ENCODE measurements around the gene PIP5K1C. TPM values are rescaled to one million over a fixed set of nuclear protein-coding genes. Genes with fewer than 3 reads are reported as not detected.

Gene PIP5K1C
- total and polyA plus RNA-seq, 7 experiments from 2014 or later: 6.8 to 32.4 (median 21.8) TPM

GRCh38 chr19:3623716-3624115 lies 76.6 kb downstream of the PIP5K1C start:
- Mint-ChIP-seq H3K36me3 (peaks cover 0 to 5% (median 0%) of the 10 kb centered on the region in 5 donors), H3K27me3 (no peaks in the 10 kb centered on the region), H3K4me3 (no peak overlapping the region), H3K27ac (no peak overlapping the region), H3K9me3 (peaks cover 0 to 3% (median 0%) of the 10 kb centered on the region in 11 donors), H3K4me1 (peaks cover 23 to 43% (median 28%) of the 10 kb centered on the region in 7 donors)
- ChIA-PET CTCF (no interaction called here), POLR2A (no interaction called here)
- H3K27me3 ChIP-seq (ENCODE audit: control insufficient read depth in 2 of 2, insufficient read depth in 2 of 2, low read length in 2 of 2): no peaks in the 10 kb centered on the region
- peaks cover 8 to 16% of the 10 kb centered on the region in 2 donors for H3K4me1 ChIP-seq (ENCODE audit: control insufficient read depth in 2 of 2, insufficient read depth in 2 of 2, low read length in 2 of 2)
- H3K36me3 ChIP-seq (ENCODE audit: control insufficient read depth in 2 of 3, insufficient read depth in 3 of 3, low read length in 3 of 3): peaks cover 0 to 61% (median 0%) of the 10 kb centered on the region in 3 experiments
- no peak for DNase-seq
- intact Hi-C loops (cut with micrococcal nuclease): no loop called here
- H3K27ac ChIP-seq (ENCODE audit: low read depth, low read length): no peak overlapping the region
- no peak for ATAC-seq
- H3K9me3 ChIP-seq (ENCODE audit: control insufficient read depth in 2 of 3, low read length in 3 of 3): no peaks in the 10 kb centered on the region
- no peak overlapping the region for H3K4me3 ChIP-seq (ENCODE audit: low read length)

- Histone ChIP-seq H3K36me3 (ENCODE audit: control insufficient read depth in 2 of 3, insufficient read depth in 3 of 3, low read length in 3 of 3) (peaks cover 0 to 61% (median 0%) of the 10 kb centered on the region in 3 experiments), H3K4me3 (ENCODE audit: low read length) (no peak overlapping the region), H3K27me3 (ENCODE audit: control insufficient read depth in 2 of 2, insufficient read depth in 2 of 2, low read length in 2 of 2) (no peaks in the 10 kb centered on the region), H3K4me1 (ENCODE audit: control insufficient read depth in 2 of 2, insufficient read depth in 2 of 2, low read length in 2 of 2) (peaks cover 13 to 21% of the 10 kb centered on the region in 2 donors), H3K9me3 (ENCODE audit: control insufficient read depth in 2 of 3, low read length in 3 of 3) (no peaks in the 10 kb centered on the region), H3K27ac (ENCODE audit: low read depth, low read length) (no peak overlapping the region)
- ChIA-PET CTCF (interaction anchor here (1.0 kb wide), 1 partner anchor 143 kb away, joined by 3 read pairs; no protein-coding TSS in a partner anchor), POLR2A (no interaction called here)
- peaks cover 22 to 52% (median 34%) of the 10 kb centered on the region in 7 donors for H3K4me1 Mint-ChIP-seq
- no peaks in the 10 kb centered on the region for H3K27me3 Mint-ChIP-seq
- H3K4me3 Mint-ChIP-seq: peak overlapping the region in 3 of 10 donors; percentile 22 to 53 (median 39)
- ATAC-seq (no peak), DNase-seq (no peak)
- H3K36me3 Mint-ChIP-seq: peaks cover 0 to 5% (median 0%) of the 10 kb centered on the region in 5 donors
- peaks cover 0 to 3% (median 0%) of the 10 kb centered on the region in 11 donors for H3K9me3 Mint-ChIP-seq
- intact Hi-C loops (cut with micrococcal nuclease): no loop called here
- H3K27ac Mint-ChIP-seq: no peak overlapping the region
Measured at GRCh38 chr19:3622224-3622623, 78.0 kb downstream of the PIP5K1C start.

GRCh38 chr19:3621689-3622088 lies 78.6 kb downstream of the PIP5K1C start:
- Histone ChIP-seq H3K4me3 (ENCODE audit: low read length) (no peak overlapping the region), H3K36me3 (ENCODE audit: control insufficient read depth in 2 of 3, insufficient read depth in 3 of 3, low read length in 3 of 3) (peaks cover 0 to 61% (median 0%) of the 10 kb centered on the region in 3 experiments), H3K4me1 (ENCODE audit: control insufficient read depth in 2 of 2, insufficient read depth in 2 of 2, low read length in 2 of 2) (peaks cover 12 to 22% of the 10 kb centered on the region in 2 donors), H3K27ac (ENCODE audit: low read depth, low read length) (no peak overlapping the region), H3K27me3 (ENCODE audit: control insufficient read depth in 2 of 2, insufficient read depth in 2 of 2, low read length in 2 of 2) (no peaks in the 10 kb centered on the region), H3K9me3 (ENCODE audit: control insufficient read depth in 2 of 3, low read length in 3 of 3) (no peaks in the 10 kb centered on the region)
- Mint-ChIP-seq H3K27me3 (no peaks in the 10 kb centered on the region), H3K4me1 (peaks cover 17 to 49% (median 37%) of the 10 kb centered on the region in 7 donors), H3K36me3 (peaks cover 0 to 5% (median 0%) of the 10 kb centered on the region in 5 donors), H3K9me3 (peaks cover 0 to under 1% (median 0%) of the 10 kb centered on the region in 11 donors), H3K27ac (no peak overlapping the region), H3K4me3 (peak overlapping the region in 1 of 10 donors; percentile 53)
- intact Hi-C loops (cut with micrococcal nuclease): no loop called here
- no peak for ATAC-seq
- no peak for DNase-seq
- ChIA-PET CTCF (interaction anchor here (1.0 kb wide), 1 partner anchor 142 kb away, joined by 3 read pairs; no protein-coding TSS in a partner anchor), POLR2A (no interaction called here)

- Histone ChIP-seq H3K4me1 (ENCODE audit: control insufficient read depth in 2 of 2, insufficient read depth in 2 of 2, low read length in 2 of 2) (peaks cover 10 to 20% of the 10 kb centered on the region in 2 donors), H3K4me3 (ENCODE audit: low read length) (no peak overlapping the region), H3K27me3 (ENCODE audit: control insufficient read depth in 2 of 2, insufficient read depth in 2 of 2, low read length in 2 of 2) (no peaks in the 10 kb centered on the region), H3K36me3 (ENCODE audit: control insufficient read depth in 2 of 3, insufficient read depth in 3 of 3, low read length in 3 of 3) (peaks cover 0 to 58% (median 0%) of the 10 kb centered on the region in 3 experiments), H3K9me3 (ENCODE audit: control insufficient read depth in 2 of 3, low read length in 3 of 3) (no peaks in the 10 kb centered on the region), H3K27ac (ENCODE audit: low read depth, low read length) (no peak overlapping the region)
- Mint-ChIP-seq H3K4me3 (no peak overlapping the region), H3K27ac (no peak overlapping the region), H3K36me3 (peaks cover 0 to 5% (median 0%) of the 10 kb centered on the region in 5 donors), H3K27me3 (no peaks in the 10 kb centered on the region), H3K4me1 (peaks cover 10 to 42% (median 32%) of the 10 kb centered on the region in 7 donors), H3K9me3 (no peaks in the 10 kb centered on the region)
- intact Hi-C loops (cut with micrococcal nuclease): no loop called here
- ChIA-PET POLR2A (interaction anchor here (1.2 kb wide), 1 partner anchor 12 kb away, joined by 4 read pairs; no protein-coding TSS in a partner anchor), CTCF (interaction anchor here (0.5 to 1.4 kb wide), 2 partner anchors 35 to 336 kb away, joined by 4 to 6 read pairs; partner anchors contain the start of gene GIPC3)
- ATAC-seq (no peak), DNase-seq (no peak)
Measured at GRCh38 chr19:3620817-3621547, 79.3 kb downstream of the PIP5K1C start.

- Histone ChIP-seq H3K27me3 (ENCODE audit: control insufficient read depth in 2 of 2, insufficient read depth in 2 of 2, low read length in 2 of 2) (no peaks in the 10 kb centered on the region), H3K9me3 (ENCODE audit: control insufficient read depth in 2 of 3, low read length in 3 of 3) (no peaks in the 10 kb centered on the region), H3K4me1 (ENCODE audit: control insufficient read depth in 2 of 2, insufficient read depth in 2 of 2, low read length in 2 of 2) (peaks cover 3 to 13% of the 10 kb centered on the region in 2 donors), H3K36me3 (ENCODE audit: control insufficient read depth in 2 of 3, insufficient read depth in 3 of 3, low read length in 3 of 3) (peaks cover 0 to 65% (median 0%) of the 10 kb centered on the region in 3 experiments), H3K4me3 (ENCODE audit: low read length) (no peak overlapping the region), H3K27ac (ENCODE audit: low read depth, low read length) (no peak overlapping the region)
- POLR2A ChIA-PET: interaction anchor here (1.2 kb wide), 1 partner anchor 11 kb away, joined by 4 read pairs; no protein-coding TSS in a partner anchor
- Mint-ChIP-seq H3K27ac (no peak overlapping the region), H3K4me3 (no peak overlapping the region), H3K27me3 (no peaks in the 10 kb centered on the region), H3K36me3 (peaks cover 0 to 5% (median 0%) of the 10 kb centered on the region in 5 donors), H3K4me1 (peaks cover 7 to 36% (median 27%) of the 10 kb centered on the region in 7 donors), H3K9me3 (no peaks in the 10 kb centered on the region)
- no peak for DNase-seq
- ATAC-seq: no peak
- intact Hi-C loops (cut with micrococcal nuclease): no loop called here
- CTCF ChIA-PET: interaction anchor here (0.5 to 1.4 kb wide), 4 partner anchors 29 to 337 kb away, joined by 3 to 6 read pairs (median 5); partner anchors contain the start of gene GIPC3
Measured at GRCh38 chr19:3620145-3620816, 80.0 kb downstream of the PIP5K1C start.

- H3K27ac Mint-ChIP-seq: no peak overlapping the region
- no peak for ATAC-seq
- H3K4me3 Mint-ChIP-seq: no peak overlapping the region
- no peaks in the 10 kb centered on the region for H3K9me3 ChIP-seq (ENCODE audit: control insufficient read depth in 2 of 3, low read length in 3 of 3)
- peaks cover 0 to 5% (median 0%) of the 10 kb centered on the region in 5 donors for H3K36me3 Mint-ChIP-seq
- no peaks in the 10 kb centered on the region for H3K27me3 ChIP-seq (ENCODE audit: control insufficient read depth in 2 of 2, insufficient read depth in 2 of 2, low read length in 2 of 2)
- CTCF ChIA-PET: interaction anchor here (0.5 to 1.4 kb wide), 4 partner anchors 28 to 196 kb away, joined by 3 to 6 read pairs (median 4); partner anchors contain the start of gene GIPC3
- H3K4me1 Mint-ChIP-seq: peaks cover 7 to 29% (median 22%) of the 10 kb centered on the region in 7 donors
- no peaks in the 10 kb centered on the region for H3K27me3 Mint-ChIP-seq
- intact Hi-C loops (cut with micrococcal nuclease): no loop called here
- POLR2A ChIA-PET: interaction anchor here (1.2 kb wide), 1 partner anchor 11 kb away, joined by 4 read pairs; no protein-coding TSS in a partner anchor
- no peak for DNase-seq
- H3K27ac ChIP-seq (ENCODE audit: low read depth, low read length): no peak overlapping the region
- H3K4me1 ChIP-seq (ENCODE audit: control insufficient read depth in 2 of 2, insufficient read depth in 2 of 2, low read length in 2 of 2): peaks cover 0 to 13% of the 10 kb centered on the region in 2 donors
- H3K4me3 ChIP-seq (ENCODE audit: low read length): no peak overlapping the region
- H3K36me3 ChIP-seq (ENCODE audit: control insufficient read depth in 2 of 3, insufficient read depth in 3 of 3, low read length in 3 of 3): peaks cover 0 to 71% (median 0%) of the 10 kb centered on the region in 3 experiments
- no peaks in the 10 kb centered on the region for H3K9me3 Mint-ChIP-seq
Measured at GRCh38 chr19:3619631-3620012, 80.6 kb downstream of the PIP5K1C start.

All from naive thymus-derived CD4-positive, alpha-beta T cell (primary cell).